CD4-positive, alpha-beta memory T cell (primary cell): ENCODE data around the gene AVPI1. TPM values are rescaled to one million over a fixed set of nuclear protein-coding genes. Genes with fewer than 3 reads are reported as not detected.

Source experiments
- CTCF ChIA-PET: fragments of 350-600 bp; sonication (Branson Sonifier 250); formaldehyde crosslinking; loops from one replicate; lab custom pipeline; 2021; ENCODE audit warnings: inconsistent platforms; ENCODE audit not compliant: partially characterized antibody; lab: Charles Lee
- POLR2A ChIA-PET: fragments of 350-600 bp; sonication (Branson Sonifier 250); formaldehyde crosslinking; loops from one replicate; lab custom pipeline; 2021; ENCODE audit not compliant: partially characterized antibody; lab: Charles Lee
- DNase-seq, 5 donors: peaks; one replicate each; pipeline versions ENCODE4 v3.0.0 to v3.0.0-alpha.2; 2020 to 2022; ENCODE audit warnings: mixed read lengths in 1 of 5
- H3K27ac ChIP-seq: one replicate; pipeline ENCODE4 v1.7.0; 2013; ENCODE audit warnings: low read depth, low read length
- H3K27me3 ChIP-seq: 2 replicates; pipeline ENCODE4 v1.7.0; 2013; ENCODE audit warnings: mild to moderate bottlenecking, low read length, moderate library complexity; ENCODE audit not compliant: insufficient read depth
- H3K36me3 ChIP-seq: 2 replicates; pipeline ENCODE4 v1.7.0; 2013; ENCODE audit warnings: mild to moderate bottlenecking, low read length, moderate library complexity; ENCODE audit not compliant: insufficient read depth
- H3K4me1 ChIP-seq: 2 replicates; pipeline ENCODE4 v1.7.0; 2013; ENCODE audit warnings: mild to moderate bottlenecking, low read length, moderate library complexity; ENCODE audit not compliant: insufficient read depth
- H3K4me3 ChIP-seq, 2 donors: one replicate each; pipeline ENCODE4 v1.7.0; 2013; ENCODE audit warnings: low read length in 2 of 2, mild to moderate bottlenecking in 1 of 2
- H3K9me3 ChIP-seq, 2 donors: one replicate each; pipeline ENCODE4 v1.7.0; 2013; ENCODE audit warnings: low read length in 2 of 2, control low read depth in 1 of 2; ENCODE audit not compliant: control insufficient read depth in 1 of 2
- H3K27ac Mint-ChIP-seq, 7 donors: one replicate each; pipeline ENCODE4 v1.8.0; 2020 to 2021; ENCODE audit warnings: mixed read lengths in 7 of 7, mild to moderate bottlenecking in 6 of 7, inconsistent platforms in 3 of 7, moderate library complexity in 3 of 7
- H3K27me3 Mint-ChIP-seq, 2 donors: one replicate each; pipeline ENCODE4 v1.8.0; 2020 to 2021; ENCODE audit warnings: mixed read lengths in 2 of 2
- H3K36me3 Mint-ChIP-seq, 2 donors: one replicate each; pipeline ENCODE4 v1.8.0; 2020 to 2021; ENCODE audit warnings: mixed read lengths in 2 of 2, inconsistent platforms in 1 of 2, mild to moderate bottlenecking in 1 of 2
- H3K4me1 Mint-ChIP-seq, 4 donors: one replicate each; pipeline ENCODE4 v1.8.0; 2020 to 2021; ENCODE audit warnings: mixed read lengths in 4 of 4, mild to moderate bottlenecking in 1 of 4
- H3K4me3 Mint-ChIP-seq, 8 donors: one replicate each; pipeline ENCODE4 v1.8.0; 2020 to 2021; ENCODE audit warnings: mixed read lengths in 8 of 8, mild to moderate bottlenecking in 7 of 8, moderate library complexity in 6 of 8, inconsistent platforms in 3 of 8
- H3K9me3 Mint-ChIP-seq, 8 donors: one replicate each; pipeline ENCODE4 v1.8.0; 2020 to 2021; ENCODE audit warnings: mixed read lengths in 8 of 8, mild to moderate bottlenecking in 5 of 8, inconsistent platforms in 3 of 8, moderate library complexity in 1 of 8
- intact Hi-C: fragments of 100-400 bp; cut with micrococcal nuclease; formaldehyde crosslinking; loops from one replicate; pipeline ENCODE4 v1.15.1; 2023
- polyA plus RNA-seq, 2 donors: library from polyadenylated mRNA; unstranded; fragments of 300-500 nt; fragmentation: Illumina TruSeq; gene quantifications; one replicate each; pipeline ENCODE4 v1.2.3, GENCODE V29; 2021
- total RNA-seq, 2 experiments: library from RNA; stranded (reverse); gene quantifications; one replicate each; pipeline ENCODE4 v1.2.3, GENCODE V29; 2021

Gene AVPI1
- total and polyA plus RNA-seq, 4 experiments from 2014 or later: 1.8 to 5.6 (median 2.1) TPM

- Mint-ChIP-seq H3K27ac (peak within 1 kb of the TSS; percentile 37 to 96 (median 92)), H3K36me3 (peaks cover 0 to 2% of the 10 kb centered on the region in 2 donors), H3K4me1 (peaks cover 7 to 22% (median 14%) of the 10 kb centered on the region in 4 donors), H3K27me3 (peaks cover 9 to 11% of the 10 kb centered on the region in 2 donors), H3K4me3 (peak within 1 kb of the TSS; percentile 98 to 100 (median 99)), H3K9me3 (no peaks in the 10 kb centered on the region)
- Histone ChIP-seq H3K9me3 (no peaks in the 10 kb centered on the region), H3K27ac (no peak within 1 kb of the TSS), H3K4me1 (peaks cover 6% of the 10 kb centered on the region), H3K36me3 (no peaks in the 10 kb centered on the region), H3K27me3 (no peaks in the 10 kb centered on the region), H3K4me3 (peak within 1 kb of the TSS; percentile 30 to 55)
- ChIA-PET CTCF (interaction anchor here (1.0 to 20.3 kb wide), 7 partner anchors 9 to 104 kb away, joined by 3 to 436 read pairs (median 7); partner anchors contain the start of genes AVPI1 and ZFYVE27), POLR2A (interaction anchor here (0.5 to 5.7 kb wide), 6 partner anchors 13 to 136 kb away, joined by 3 to 31 read pairs (median 4); partner anchors contain the start of genes AVPI1, GOLGA7B and ZFYVE27)
- DNase-seq: no peak
- intact Hi-C loops: no loop called here
Measured at GRCh38 chr10:97713339-97713825, 26.3 kb upstream of the AVPI1 start, which contains the start of gene MARVELD1. MARVELD1 (plus strand) TSS chr10:97713730; CDS start chr10:97713877, 147 bp downstream.

GRCh38 chr10:97711640-97712572, 24.9 kb upstream of the AVPI1 start:
- peaks cover 12 to 14% of the 10 kb centered on the region in 2 donors for H3K27me3 Mint-ChIP-seq
- Histone ChIP-seq H3K27me3 (no peaks in the 10 kb centered on the region), H3K36me3 (no peaks in the 10 kb centered on the region), H3K4me3 (no peak overlapping the region), H3K27ac (no peak overlapping the region), H3K9me3 (no peaks in the 10 kb centered on the region), H3K4me1 (peaks cover 6% of the 10 kb centered on the region)
- H3K4me1 Mint-ChIP-seq: peaks cover 7 to 22% (median 14%) of the 10 kb centered on the region in 4 donors
- CTCF ChIA-PET: interaction anchor here (0.8 to 20.3 kb wide), 9 partner anchors 8 to 35 kb away, joined by 3 to 436 read pairs (median 5); partner anchors contain the start of genes AVPI1 and ZFYVE27
- no peak for DNase-seq
- peaks cover 0 to 2% of the 10 kb centered on the region in 2 donors for H3K36me3 Mint-ChIP-seq
- intact Hi-C loops: no loop called here
- H3K9me3 Mint-ChIP-seq: no peaks in the 10 kb centered on the region
- H3K27ac Mint-ChIP-seq: peak overlapping the region in 2 of 7 donors; percentile 0 to 77
- peak overlapping the region; percentile 31 to 82 (median 64) for H3K4me3 Mint-ChIP-seq
- POLR2A ChIA-PET: interaction anchor here (1.0 to 5.7 kb wide), 2 partner anchors 25 kb away, joined by 4 to 31 read pairs; partner anchors contain the start of genes AVPI1 and ZFYVE27

- peak in 4 of 5 donors; percentile 14 to 34 (median 30) for DNase-seq
- no peak overlapping the region for H3K4me3 ChIP-seq
- H3K9me3 ChIP-seq: no peaks in the 10 kb centered on the region
- Mint-ChIP-seq H3K27ac (peak overlapping the region in 2 of 7 donors; percentile 26 to 29), H3K27me3 (peaks cover 14 to 17% of the 10 kb centered on the region in 2 donors), H3K4me1 (peaks cover 7 to 15% (median 11%) of the 10 kb centered on the region in 4 donors), H3K4me3 (peak overlapping the region in 2 of 8 donors; percentile 30 to 37), H3K36me3 (peaks cover 0 to 2% of the 10 kb centered on the region in 2 donors), H3K9me3 (no peaks in the 10 kb centered on the region)
- ChIA-PET CTCF (interaction anchor here (0.8 to 20.3 kb wide), 11 partner anchors 8 to 332 kb away, joined by 3 to 436 read pairs (median 5); partner anchors contain the start of genes AVPI1 and ZFYVE27), POLR2A (interaction anchor here (0.9 to 1.3 kb wide), 3 partner anchors 22 to 33 kb away, joined by 3 to 5 read pairs (median 3); partner anchors contain the start of genes AVPI1 and ZFYVE27)
- intact Hi-C loops: loop anchor here (1.0 to 10.0 kb wide), 3 partner anchors 22 to 336 kb away; no protein-coding TSS in a partner anchor
- H3K27ac ChIP-seq: no peak overlapping the region
- H3K4me1 ChIP-seq: peaks cover 6% of the 10 kb centered on the region
- no peaks in the 10 kb centered on the region for H3K36me3 ChIP-seq
- H3K27me3 ChIP-seq: no peaks in the 10 kb centered on the region
Measured at GRCh38 chr10:97708976-97709946, 22.2 kb upstream of the AVPI1 start.

GRCh38 chr10:97708167-97708566, 21.1 kb upstream of the AVPI1 start:
- Histone ChIP-seq H3K27me3 (no peaks in the 10 kb centered on the region), H3K4me3 (no peak overlapping the region), H3K4me1 (peaks cover 4% of the 10 kb centered on the region), H3K27ac (no peak overlapping the region), H3K36me3 (no peaks in the 10 kb centered on the region), H3K9me3 (no peaks in the 10 kb centered on the region)
- H3K27ac Mint-ChIP-seq: no peak overlapping the region
- POLR2A ChIA-PET: no interaction called here
- no peak overlapping the region for H3K4me3 Mint-ChIP-seq
- no peak for DNase-seq
- CTCF ChIA-PET: interaction anchor here (0.8 to 20.3 kb wide), 7 partner anchors 9 to 121 kb away, joined by 3 to 436 read pairs (median 4); partner anchors contain the start of genes AVPI1 and ZFYVE27
- intact Hi-C loops: loop anchor here (10.0 kb wide), 1 partner anchor 337 kb away; no protein-coding TSS in a partner anchor
- H3K36me3 Mint-ChIP-seq: no peaks in the 10 kb centered on the region
- peaks cover 17 to 21% of the 10 kb centered on the region in 2 donors for H3K27me3 Mint-ChIP-seq
- peaks cover 5 to 11% (median 8%) of the 10 kb centered on the region in 4 donors for H3K4me1 Mint-ChIP-seq
- H3K9me3 Mint-ChIP-seq: no peaks in the 10 kb centered on the region

DNA sequence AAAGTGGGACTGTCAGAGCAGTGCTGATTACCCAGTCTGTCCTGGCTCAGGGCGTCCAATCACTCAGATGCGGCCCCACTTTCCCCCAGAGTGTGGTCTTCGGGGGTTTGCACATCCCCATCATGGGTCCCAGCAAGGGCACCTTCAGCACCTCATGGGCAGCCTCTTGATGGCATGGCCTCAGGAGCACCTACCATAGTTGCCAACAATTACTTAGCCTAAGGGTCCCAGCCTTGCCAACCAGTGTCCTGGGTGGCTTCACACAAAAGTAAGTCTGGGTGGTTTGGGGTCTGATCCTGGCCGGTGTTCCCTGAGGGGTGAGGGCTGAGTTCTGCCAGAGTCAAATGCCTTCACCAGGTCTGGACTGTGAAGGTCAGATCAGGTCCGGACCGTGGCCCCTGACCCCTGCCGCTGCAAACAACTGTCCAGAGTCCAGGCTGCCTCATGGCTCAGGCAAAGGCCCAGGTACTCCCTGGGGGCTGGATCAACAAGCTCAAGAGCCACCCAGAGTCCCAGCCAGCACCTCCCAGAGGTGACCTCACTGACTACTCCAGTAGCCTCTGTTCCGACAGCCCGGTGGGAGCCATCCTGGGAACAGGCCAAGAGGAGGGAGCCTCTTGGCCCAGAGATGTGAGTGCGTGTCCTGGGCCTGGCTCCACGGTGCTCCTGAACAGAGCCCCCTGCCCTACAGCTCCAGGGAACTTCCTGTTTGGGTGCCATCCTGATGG, 20.3 kb upstream of the AVPI1 start:
- no peak overlapping the region for H3K4me3 Mint-ChIP-seq
- peaks cover 2 to 6% (median 4%) of the 10 kb centered on the region in 4 donors for H3K4me1 Mint-ChIP-seq
- ChIA-PET POLR2A (no interaction called here), CTCF (interaction anchor here (0.8 to 20.3 kb wide), 6 partner anchors 11 to 45 kb away, joined by 3 to 436 read pairs (median 4); partner anchors contain the start of genes AVPI1 and ZFYVE27)
- Histone ChIP-seq H3K36me3 (no peaks in the 10 kb centered on the region), H3K4me1 (no peaks in the 10 kb centered on the region), H3K9me3 (no peaks in the 10 kb centered on the region), H3K27me3 (no peaks in the 10 kb centered on the region), H3K27ac (no peak overlapping the region), H3K4me3 (no peak overlapping the region)
- H3K36me3 Mint-ChIP-seq: no peaks in the 10 kb centered on the region
- H3K9me3 Mint-ChIP-seq: no peaks in the 10 kb centered on the region
- peaks cover 18 to 22% of the 10 kb centered on the region in 2 donors for H3K27me3 Mint-ChIP-seq
- DNase-seq: peak in 1 of 5 donors; percentile 32
- no peak overlapping the region for H3K27ac Mint-ChIP-seq
- intact Hi-C loops: loop anchor here (10.0 kb wide), 1 partner anchor 338 kb away; no protein-coding TSS in a partner anchor
